ENCODE measurements around the gene STAT4. TPM values are rescaled to one million over a fixed set of nuclear protein-coding genes. Genes with fewer than 3 reads are reported as not detected.

The STAT4 gene
- total RNA-seq, 1 experiment from 2014 or later = not detected

- H3K4me3 ChIP-seq (ENCODE audit: low read length) = no peak overlapping the region
- no peak overlapping the region for H2AFZ ChIP-seq (ENCODE audit: low read length)
- H3K4me2 ChIP-seq (ENCODE audit: low read depth, low read length, poor library complexity, severe bottlenecking) = no peak overlapping the region
- no peaks in the 10 kb centered on the region for H3K9me2 ChIP-seq (replicated peaks; ENCODE audit: insufficient read depth, low read length)
- H3K79me2 ChIP-seq (ENCODE audit: low read length) = no peaks in the 10 kb centered on the region
- no peaks in the 10 kb centered on the region for H3K9me3 ChIP-seq (ENCODE audit: low read length)
- no peak for DNase-seq
- no peak overlapping the region for H3K9ac ChIP-seq (ENCODE audit: low read length)
- H4K20me1 ChIP-seq (ENCODE audit: insufficient read depth, low read depth, low read length) = no peaks in the 10 kb centered on the region
- H3K27me3 ChIP-seq (ENCODE audit: low read length) = no peaks in the 10 kb centered on the region
- no peaks in the 10 kb centered on the region for H3K4me1 ChIP-seq (ENCODE audit: low read length)
- H3K27ac ChIP-seq (ENCODE audit: low read length) = no peak overlapping the region
- no peaks in the 10 kb centered on the region for H3K36me3 ChIP-seq (ENCODE audit: insufficient read depth, low read length)
Measured at GRCh38 chr2:191109888-191110287, 40.9 kb downstream of the STAT4 start.

DNA sequence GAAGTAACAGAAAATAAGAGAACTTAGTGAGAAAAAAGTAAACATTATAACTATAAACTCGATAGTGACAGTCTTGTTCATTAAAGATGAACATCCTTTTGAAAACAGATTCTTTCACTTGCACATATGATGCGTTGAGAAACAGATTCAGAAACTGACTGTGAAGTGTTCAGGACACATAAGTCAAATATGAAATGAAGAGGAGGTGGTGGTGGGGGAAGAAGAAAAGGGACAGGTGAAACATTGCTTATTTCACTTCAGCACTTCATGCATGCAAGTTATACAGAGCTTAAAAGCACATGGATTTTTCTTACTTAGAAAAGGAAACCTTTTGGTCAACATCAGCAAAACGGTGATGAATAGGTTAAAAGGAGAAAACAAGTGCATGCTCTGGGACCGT, 42.5 kb downstream of the STAT4 start:
- Histone ChIP-seq H3K9ac (ENCODE audit: low read length) (no peak overlapping the region), H3K4me1 (ENCODE audit: low read length) (no peaks in the 10 kb centered on the region), H4K20me1 (ENCODE audit: insufficient read depth, low read depth, low read length) (no peaks in the 10 kb centered on the region), H3K9me2 (replicated peaks; ENCODE audit: insufficient read depth, low read length) (no peaks in the 10 kb centered on the region), H3K4me2 (ENCODE audit: low read depth, low read length, poor library complexity, severe bottlenecking) (no peak overlapping the region), H3K27me3 (ENCODE audit: low read length) (no peaks in the 10 kb centered on the region), H3K79me2 (ENCODE audit: low read length) (no peaks in the 10 kb centered on the region), H3K9me3 (ENCODE audit: low read length) (no peaks in the 10 kb centered on the region), H3K4me3 (ENCODE audit: low read length) (no peak overlapping the region), H3K27ac (ENCODE audit: low read length) (no peak overlapping the region), H2AFZ (ENCODE audit: low read length) (no peak overlapping the region), H3K36me3 (ENCODE audit: insufficient read depth, low read length) (no peaks in the 10 kb centered on the region)
- DNase-seq = no peak

- H2AFZ ChIP-seq (ENCODE audit: low read length) = no peak overlapping the region
- no peak overlapping the region for H3K9ac ChIP-seq (ENCODE audit: low read length)
- no peaks in the 10 kb centered on the region for H3K27me3 ChIP-seq (ENCODE audit: low read length)
- no peaks in the 10 kb centered on the region for H3K36me3 ChIP-seq (ENCODE audit: insufficient read depth, low read length)
- H3K9me3 ChIP-seq (ENCODE audit: low read length) = no peaks in the 10 kb centered on the region
- H3K4me3 ChIP-seq (ENCODE audit: low read length) = no peak overlapping the region
- no peaks in the 10 kb centered on the region for H3K79me2 ChIP-seq (ENCODE audit: low read length)
- no peak for DNase-seq
- H3K9me2 ChIP-seq (replicated peaks; ENCODE audit: insufficient read depth, low read length) = no peaks in the 10 kb centered on the region
- H4K20me1 ChIP-seq (ENCODE audit: insufficient read depth, low read depth, low read length) = no peaks in the 10 kb centered on the region
- no peaks in the 10 kb centered on the region for H3K4me1 ChIP-seq (ENCODE audit: low read length)
- no peak overlapping the region for H3K4me2 ChIP-seq (ENCODE audit: low read depth, low read length, poor library complexity, severe bottlenecking)
- no peak overlapping the region for H3K27ac ChIP-seq (ENCODE audit: low read length)
Measured at GRCh38 chr2:191105082-191105481, 45.7 kb downstream of the STAT4 start.

GRCh38 chr2:191103774-191104173, 47.0 kb downstream of the STAT4 start:
- H3K79me2 ChIP-seq (ENCODE audit: low read length) = no peaks in the 10 kb centered on the region
- H3K9me3 ChIP-seq (ENCODE audit: low read length) = no peaks in the 10 kb centered on the region
- DNase-seq = no peak
- no peaks in the 10 kb centered on the region for H3K9me2 ChIP-seq (replicated peaks; ENCODE audit: insufficient read depth, low read length)
- no peaks in the 10 kb centered on the region for H3K27me3 ChIP-seq (ENCODE audit: low read length)
- H3K4me3 ChIP-seq (ENCODE audit: low read length) = no peak overlapping the region
- no peak overlapping the region for H3K4me2 ChIP-seq (ENCODE audit: low read depth, low read length, poor library complexity, severe bottlenecking)
- H3K27ac ChIP-seq (ENCODE audit: low read length) = no peak overlapping the region
- no peaks in the 10 kb centered on the region for H3K4me1 ChIP-seq (ENCODE audit: low read length)
- H4K20me1 ChIP-seq (ENCODE audit: insufficient read depth, low read depth, low read length) = no peaks in the 10 kb centered on the region
- no peaks in the 10 kb centered on the region for H3K36me3 ChIP-seq (ENCODE audit: insufficient read depth, low read length)
- no peak overlapping the region for H3K9ac ChIP-seq (ENCODE audit: low read length)
- no peak overlapping the region for H2AFZ ChIP-seq (ENCODE audit: low read length)

GRCh38 chr2:191100216-191100615, 50.6 kb downstream of the STAT4 start:
- H3K4me1 ChIP-seq (ENCODE audit: low read length) = no peaks in the 10 kb centered on the region
- no peak overlapping the region for H2AFZ ChIP-seq (ENCODE audit: low read length)
- no peaks in the 10 kb centered on the region for H3K36me3 ChIP-seq (ENCODE audit: insufficient read depth, low read length)
- no peaks in the 10 kb centered on the region for H3K9me2 ChIP-seq (replicated peaks; ENCODE audit: insufficient read depth, low read length)
- H3K4me2 ChIP-seq (ENCODE audit: low read depth, low read length, poor library complexity, severe bottlenecking) = no peak overlapping the region
- H3K9ac ChIP-seq (ENCODE audit: low read length) = no peak overlapping the region
- H3K4me3 ChIP-seq (ENCODE audit: low read length) = no peak overlapping the region
- H4K20me1 ChIP-seq (ENCODE audit: insufficient read depth, low read depth, low read length) = no peaks in the 10 kb centered on the region
- H3K79me2 ChIP-seq (ENCODE audit: low read length) = no peaks in the 10 kb centered on the region
- no peak for DNase-seq
- no peaks in the 10 kb centered on the region for H3K9me3 ChIP-seq (ENCODE audit: low read length)
- no peaks in the 10 kb centered on the region for H3K27me3 ChIP-seq (ENCODE audit: low read length)
- no peak overlapping the region for H3K27ac ChIP-seq (ENCODE audit: low read length)

DNA sequence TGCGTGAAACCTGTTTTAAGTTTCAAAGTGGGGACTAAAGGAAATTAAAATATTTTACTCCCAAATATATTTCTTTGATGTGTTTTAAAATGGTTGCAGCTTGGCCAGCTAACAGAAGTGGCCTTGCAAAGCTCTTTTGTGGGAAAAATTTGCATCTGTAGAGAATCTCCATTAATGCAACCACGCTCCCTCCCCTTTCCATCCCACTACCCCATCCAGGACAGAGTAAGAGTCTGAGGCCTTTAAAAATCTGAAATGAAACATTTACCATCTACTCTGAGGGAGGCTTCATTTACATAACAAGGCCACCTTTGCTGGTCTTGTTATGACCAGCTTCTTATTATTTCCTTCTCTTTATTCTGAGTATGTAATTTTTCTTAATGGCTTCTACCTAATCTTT, 63.5 kb downstream of the STAT4 start:
- no peaks in the 10 kb centered on the region for H4K20me1 ChIP-seq (ENCODE audit: insufficient read depth, low read depth, low read length)
- H3K4me3 ChIP-seq (ENCODE audit: low read length) = no peak overlapping the region
- H3K9me3 ChIP-seq (ENCODE audit: low read length) = no peaks in the 10 kb centered on the region
- H2AFZ ChIP-seq (ENCODE audit: low read length) = no peak overlapping the region
- H3K27ac ChIP-seq (ENCODE audit: low read length) = no peak overlapping the region
- no peaks in the 10 kb centered on the region for H3K36me3 ChIP-seq (ENCODE audit: insufficient read depth, low read length)
- no peaks in the 10 kb centered on the region for H3K9me2 ChIP-seq (replicated peaks; ENCODE audit: insufficient read depth, low read length)
- no peaks in the 10 kb centered on the region for H3K79me2 ChIP-seq (ENCODE audit: low read length)
- H3K4me2 ChIP-seq (ENCODE audit: low read depth, low read length, poor library complexity, severe bottlenecking) = no peak overlapping the region
- H3K4me1 ChIP-seq (ENCODE audit: low read length) = no peaks in the 10 kb centered on the region
- no peak overlapping the region for H3K9ac ChIP-seq (ENCODE audit: low read length)
- DNase-seq = no peak
- no peaks in the 10 kb centered on the region for H3K27me3 ChIP-seq (ENCODE audit: low read length)

- no peak for DNase-seq
- no peaks in the 10 kb centered on the region for H3K36me3 ChIP-seq (ENCODE audit: insufficient read depth, low read length)
- no peaks in the 10 kb centered on the region for H3K9me2 ChIP-seq (replicated peaks; ENCODE audit: insufficient read depth, low read length)
- H3K4me3 ChIP-seq (ENCODE audit: low read length) = no peak overlapping the region
- no peaks in the 10 kb centered on the region for H4K20me1 ChIP-seq (ENCODE audit: insufficient read depth, low read depth, low read length)
- H3K79me2 ChIP-seq (ENCODE audit: low read length) = no peaks in the 10 kb centered on the region
- H2AFZ ChIP-seq (ENCODE audit: low read length) = no peak overlapping the region
- no peak overlapping the region for H3K4me2 ChIP-seq (ENCODE audit: low read depth, low read length, poor library complexity, severe bottlenecking)
- H3K27me3 ChIP-seq (ENCODE audit: low read length) = no peaks in the 10 kb centered on the region
- H3K27ac ChIP-seq (ENCODE audit: low read length) = no peak overlapping the region
- no peaks in the 10 kb centered on the region for H3K9me3 ChIP-seq (ENCODE audit: low read length)
- no peaks in the 10 kb centered on the region for H3K4me1 ChIP-seq (ENCODE audit: low read length)
- H3K9ac ChIP-seq (ENCODE audit: low read length) = no peak overlapping the region
Measured at GRCh38 chr2:191086706-191087105, 64.1 kb downstream of the STAT4 start.

DNA sequence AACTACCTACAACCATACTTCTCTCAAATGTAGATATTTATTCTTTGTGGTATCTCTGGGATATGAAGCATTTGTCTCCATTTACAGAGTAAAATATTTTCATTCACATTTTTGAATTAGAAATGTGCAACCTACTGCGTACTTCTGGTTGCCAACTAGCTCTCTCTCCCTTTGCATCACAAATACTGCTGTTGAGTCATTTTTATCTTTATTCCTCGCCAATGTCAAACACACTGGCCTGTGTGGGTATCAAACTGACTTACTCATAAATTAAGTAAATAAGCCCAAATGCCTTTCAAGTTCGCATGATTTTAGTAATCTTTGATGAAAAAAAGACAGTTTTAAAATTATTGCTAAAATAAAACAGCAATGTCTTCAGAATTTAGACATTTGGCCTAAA, 67.3 kb downstream of the STAT4 start:
- Histone ChIP-seq H3K27ac (ENCODE audit: low read length) (no peak overlapping the region), H3K9me2 (replicated peaks; ENCODE audit: insufficient read depth, low read length) (no peaks in the 10 kb centered on the region), H3K36me3 (ENCODE audit: insufficient read depth, low read length) (no peaks in the 10 kb centered on the region), H3K4me3 (ENCODE audit: low read length) (no peak overlapping the region), H3K4me1 (ENCODE audit: low read length) (no peaks in the 10 kb centered on the region), H3K9me3 (ENCODE audit: low read length) (no peaks in the 10 kb centered on the region), H2AFZ (ENCODE audit: low read length) (no peak overlapping the region), H4K20me1 (ENCODE audit: insufficient read depth, low read depth, low read length) (no peaks in the 10 kb centered on the region), H3K79me2 (ENCODE audit: low read length) (no peaks in the 10 kb centered on the region), H3K4me2 (ENCODE audit: low read depth, low read length, poor library complexity, severe bottlenecking) (no peak overlapping the region), H3K27me3 (ENCODE audit: low read length) (no peaks in the 10 kb centered on the region), H3K9ac (ENCODE audit: low read length) (no peak overlapping the region)
- no peak for DNase-seq

DNA sequence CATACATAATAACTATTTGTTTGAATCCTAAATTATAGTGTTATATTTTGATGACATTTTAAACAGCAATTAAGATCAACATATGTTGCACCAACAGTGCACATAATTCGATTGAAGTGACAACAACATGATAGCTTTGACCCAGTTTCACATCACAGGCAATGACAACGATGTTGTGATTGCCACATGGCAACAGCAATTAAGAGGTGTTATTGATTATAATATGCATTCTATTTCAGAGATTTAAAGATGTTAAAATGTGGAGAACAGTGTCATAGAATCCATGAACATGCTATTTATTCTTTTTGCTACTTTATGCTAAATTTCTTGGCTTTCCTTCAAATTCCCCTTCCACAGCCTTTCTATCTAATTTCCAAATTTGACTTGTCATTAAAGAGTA, 68.5 kb downstream of the STAT4 start:
- no peaks in the 10 kb centered on the region for H3K9me3 ChIP-seq (ENCODE audit: low read length)
- H3K9me2 ChIP-seq (replicated peaks; ENCODE audit: insufficient read depth, low read length) = no peaks in the 10 kb centered on the region
- no peaks in the 10 kb centered on the region for H3K4me1 ChIP-seq (ENCODE audit: low read length)
- H4K20me1 ChIP-seq (ENCODE audit: insufficient read depth, low read depth, low read length) = no peaks in the 10 kb centered on the region
- H3K9ac ChIP-seq (ENCODE audit: low read length) = no peak overlapping the region
- no peaks in the 10 kb centered on the region for H3K79me2 ChIP-seq (ENCODE audit: low read length)
- no peak overlapping the region for H3K4me2 ChIP-seq (ENCODE audit: low read depth, low read length, poor library complexity, severe bottlenecking)
- no peaks in the 10 kb centered on the region for H3K27me3 ChIP-seq (ENCODE audit: low read length)
- H2AFZ ChIP-seq (ENCODE audit: low read length) = no peak overlapping the region
- no peak for DNase-seq
- no peak overlapping the region for H3K27ac ChIP-seq (ENCODE audit: low read length)
- no peaks in the 10 kb centered on the region for H3K36me3 ChIP-seq (ENCODE audit: insufficient read depth, low read length)
- H3K4me3 ChIP-seq (ENCODE audit: low read length) = no peak overlapping the region

All from Karpas-422 (cell line).